ENCODE results near the gene USP4.

USP4 gene
- 72.6 to 133 (median 91.1) reads per million in 3 experiments for total RNA-seq

- peak; percentile 91 for DNase-seq
These were observed at the start of gene USP4 for GRCh38 chr3:49339941-49340800. Gene USP4, minus strand, starts transcription at chr3:49340053. Its CDS starts 29 bp downstream, at chr3:49340024.

GRCh38 chr3:49389297-49389696, 49.4 kb upstream of the USP4 start:
- no peak for DNase-seq

- no peak for DNase-seq
These were observed 48.5 kb upstream of the USP4 start for GRCh38 chr3:49388289-49388820.

GRCh38 chr3:49387721-49388120, 47.9 kb upstream of the USP4 start:
- no peak for DNase-seq

- DNase-seq = no peak
These were observed 46.4 kb upstream of the USP4 start for GRCh38 chr3:49386056-49386756.

- DNase-seq = no peak
These were observed 45.8 kb upstream of the USP4 start for GRCh38 chr3:49385617-49386016.

GRCh38 chr3:49383387-49383786, 43.5 kb upstream of the USP4 start:
- DNase-seq = no peak

GRCh38 chr3:49378249-49378895, 38.5 kb upstream of the USP4 start:
- DNase-seq = no peak

GRCh38 chr3:49377483-49377882, 37.6 kb upstream of the USP4 start:
- DNase-seq = peak; percentile 5

- DNase-seq = no peak
These were observed 32.1 kb upstream of the USP4 start for GRCh38 chr3:49371946-49372345.

- DNase-seq = no peak
These were observed 30.9 kb upstream of the USP4 start for GRCh38 chr3:49370585-49371290.

GRCh38 chr3:49362561-49362960, 22.7 kb upstream of the USP4 start:
- DNase-seq = no peak

- DNase-seq = no peak
These were observed 19.8 kb upstream of the USP4 start for GRCh38 chr3:49359623-49360022.

GRCh38 chr3:49358884-49359225, 19.0 kb upstream of the USP4 start:
- no peak for DNase-seq

- DNase-seq = peak; percentile 69
These were observed 18.5 kb upstream of the USP4 start, which contains the start of gene GPX1 for GRCh38 chr3:49358217-49358883. Gene GPX1, minus strand, starts transcription at chr3:49358353. Its CDS starts 75 bp downstream, at chr3:49358278.

GRCh38 chr3:49357443-49358216, 17.8 kb upstream of the USP4 start:
- DNase-seq = peak; percentile 51

GRCh38 chr3:49357095-49357442, 17.2 kb upstream of the USP4 start:
- DNase-seq = peak; percentile 8

- DNase-seq = no peak
These were observed 13.1 kb upstream of the USP4 start for GRCh38 chr3:49352890-49353421.

- DNase-seq = no peak
These were observed 12.4 kb upstream of the USP4 start for GRCh38 chr3:49352281-49352680.

GRCh38 chr3:49351521-49352011, 11.7 kb upstream of the USP4 start:
- no peak for DNase-seq
